Measurements from ENCODE around the gene TTC39A. TPM values are rescaled to one million over a fixed set of nuclear protein-coding genes. Genes with fewer than 3 reads are reported as not detected.

TTC39A gene
- total and polyA plus RNA-seq, 2 of the 13 experiments (the other 11 are each of a cell fraction or from before 2014, with no cell fraction given), result 0.33 to 1.5 TPM

DNA sequence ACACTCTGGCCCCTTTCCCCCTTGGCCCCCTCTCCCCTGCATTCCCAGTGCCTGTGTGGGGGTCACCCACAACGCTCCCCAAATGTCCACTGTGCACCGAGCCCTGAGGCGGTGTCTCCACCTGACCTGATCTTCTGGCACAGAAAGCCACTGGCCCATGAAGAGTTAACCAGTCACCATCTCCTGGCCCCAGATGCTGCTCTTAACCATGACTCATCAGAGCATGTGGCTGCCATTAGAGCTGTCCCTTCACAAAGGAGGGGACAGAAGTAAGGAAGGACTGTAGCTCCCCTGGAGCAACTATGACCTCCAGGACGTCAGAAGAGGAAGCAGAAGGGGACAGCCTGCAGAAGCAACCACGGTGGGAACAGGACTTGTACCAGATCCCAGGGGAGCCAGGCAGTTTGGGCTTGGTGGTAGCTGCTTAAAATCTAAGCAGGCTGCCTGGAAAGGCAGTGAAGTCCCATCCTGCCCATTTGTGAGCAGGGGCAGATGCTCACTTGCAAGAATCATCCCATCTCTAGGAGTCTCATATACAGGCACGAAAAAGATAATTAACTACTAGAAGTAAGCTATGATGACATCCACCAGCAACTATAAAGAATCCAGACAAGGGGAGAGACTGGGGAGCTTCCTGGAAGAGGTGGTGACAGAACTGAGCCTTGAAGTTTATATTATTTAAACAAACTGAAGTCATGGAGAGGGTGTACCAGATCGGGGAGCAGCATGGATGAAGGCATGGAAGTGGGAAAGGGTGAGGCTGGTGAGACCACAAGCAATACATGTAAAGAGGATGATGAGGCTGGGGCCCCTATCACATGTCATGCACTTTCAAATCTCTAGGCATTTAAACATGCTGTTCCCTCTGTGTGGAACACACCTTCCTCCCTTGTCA is 1.1 kb upstream of the TTC39A start (continued):
- TF ChIP-seq, protein P1, sequence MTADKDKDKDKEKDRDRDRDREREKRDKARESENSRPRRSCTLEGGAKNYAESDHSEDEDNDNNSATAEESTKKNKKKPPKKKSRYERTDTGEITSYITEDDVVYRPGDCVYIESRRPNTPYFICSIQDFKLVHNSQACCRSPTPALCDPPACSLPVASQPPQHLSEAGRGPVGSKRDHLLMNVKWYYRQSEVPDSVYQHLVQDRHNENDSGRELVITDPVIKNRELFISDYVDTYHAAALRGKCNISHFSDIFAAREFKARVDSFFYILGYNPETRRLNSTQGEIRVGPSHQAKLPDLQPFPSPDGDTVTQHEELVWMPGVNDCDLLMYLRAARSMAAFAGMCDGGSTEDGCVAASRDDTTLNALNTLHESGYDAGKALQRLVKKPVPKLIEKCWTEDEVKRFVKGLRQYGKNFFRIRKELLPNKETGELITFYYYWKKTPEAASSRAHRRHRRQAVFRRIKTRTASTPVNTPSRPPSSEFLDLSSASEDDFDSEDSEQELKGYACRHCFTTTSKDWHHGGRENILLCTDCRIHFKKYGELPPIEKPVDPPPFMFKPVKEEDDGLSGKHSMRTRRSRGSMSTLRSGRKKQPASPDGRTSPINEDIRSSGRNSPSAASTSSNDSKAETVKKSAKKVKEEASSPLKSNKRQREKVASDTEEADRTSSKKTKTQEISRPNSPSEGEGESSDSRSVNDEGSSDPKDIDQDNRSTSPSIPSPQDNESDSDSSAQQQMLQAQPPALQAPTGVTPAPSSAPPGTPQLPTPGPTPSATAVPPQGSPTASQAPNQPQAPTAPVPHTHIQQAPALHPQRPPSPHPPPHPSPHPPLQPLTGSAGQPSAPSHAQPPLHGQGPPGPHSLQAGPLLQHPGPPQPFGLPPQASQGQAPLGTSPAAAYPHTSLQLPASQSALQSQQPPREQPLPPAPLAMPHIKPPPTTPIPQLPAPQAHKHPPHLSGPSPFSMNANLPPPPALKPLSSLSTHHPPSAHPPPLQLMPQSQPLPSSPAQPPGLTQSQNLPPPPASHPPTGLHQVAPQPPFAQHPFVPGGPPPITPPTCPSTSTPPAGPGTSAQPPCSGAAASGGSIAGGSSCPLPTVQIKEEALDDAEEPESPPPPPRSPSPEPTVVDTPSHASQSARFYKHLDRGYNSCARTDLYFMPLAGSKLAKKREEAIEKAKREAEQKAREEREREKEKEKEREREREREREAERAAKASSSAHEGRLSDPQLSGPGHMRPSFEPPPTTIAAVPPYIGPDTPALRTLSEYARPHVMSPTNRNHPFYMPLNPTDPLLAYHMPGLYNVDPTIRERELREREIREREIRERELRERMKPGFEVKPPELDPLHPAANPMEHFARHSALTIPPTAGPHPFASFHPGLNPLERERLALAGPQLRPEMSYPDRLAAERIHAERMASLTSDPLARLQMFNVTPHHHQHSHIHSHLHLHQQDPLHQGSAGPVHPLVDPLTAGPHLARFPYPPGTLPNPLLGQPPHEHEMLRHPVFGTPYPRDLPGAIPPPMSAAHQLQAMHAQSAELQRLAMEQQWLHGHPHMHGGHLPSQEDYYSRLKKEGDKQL (CRISPR knock-in tag; IDR thresholded peaks at IDR 0.05; ENCODE audit: low read depth), result no peak
- TF ChIP-seq, protein P2, sequence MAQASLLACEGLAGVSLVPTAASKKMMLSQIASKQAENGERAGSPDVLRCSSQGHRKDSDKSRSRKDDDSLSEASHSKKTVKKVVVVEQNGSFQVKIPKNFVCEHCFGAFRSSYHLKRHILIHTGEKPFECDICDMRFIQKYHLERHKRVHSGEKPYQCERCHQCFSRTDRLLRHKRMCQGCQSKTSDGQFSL (CRISPR knock-in tag; IDR thresholded peaks at IDR 0.05), result no peak
- TF ChIP-seq ZNF205 (CRISPR knock-in tag; IDR thresholded peaks at IDR 0.05), result 0 out of 2 replicates have a peak, but pooled peaks have one; percentile 33
- TF ChIP-seq, protein P3, sequence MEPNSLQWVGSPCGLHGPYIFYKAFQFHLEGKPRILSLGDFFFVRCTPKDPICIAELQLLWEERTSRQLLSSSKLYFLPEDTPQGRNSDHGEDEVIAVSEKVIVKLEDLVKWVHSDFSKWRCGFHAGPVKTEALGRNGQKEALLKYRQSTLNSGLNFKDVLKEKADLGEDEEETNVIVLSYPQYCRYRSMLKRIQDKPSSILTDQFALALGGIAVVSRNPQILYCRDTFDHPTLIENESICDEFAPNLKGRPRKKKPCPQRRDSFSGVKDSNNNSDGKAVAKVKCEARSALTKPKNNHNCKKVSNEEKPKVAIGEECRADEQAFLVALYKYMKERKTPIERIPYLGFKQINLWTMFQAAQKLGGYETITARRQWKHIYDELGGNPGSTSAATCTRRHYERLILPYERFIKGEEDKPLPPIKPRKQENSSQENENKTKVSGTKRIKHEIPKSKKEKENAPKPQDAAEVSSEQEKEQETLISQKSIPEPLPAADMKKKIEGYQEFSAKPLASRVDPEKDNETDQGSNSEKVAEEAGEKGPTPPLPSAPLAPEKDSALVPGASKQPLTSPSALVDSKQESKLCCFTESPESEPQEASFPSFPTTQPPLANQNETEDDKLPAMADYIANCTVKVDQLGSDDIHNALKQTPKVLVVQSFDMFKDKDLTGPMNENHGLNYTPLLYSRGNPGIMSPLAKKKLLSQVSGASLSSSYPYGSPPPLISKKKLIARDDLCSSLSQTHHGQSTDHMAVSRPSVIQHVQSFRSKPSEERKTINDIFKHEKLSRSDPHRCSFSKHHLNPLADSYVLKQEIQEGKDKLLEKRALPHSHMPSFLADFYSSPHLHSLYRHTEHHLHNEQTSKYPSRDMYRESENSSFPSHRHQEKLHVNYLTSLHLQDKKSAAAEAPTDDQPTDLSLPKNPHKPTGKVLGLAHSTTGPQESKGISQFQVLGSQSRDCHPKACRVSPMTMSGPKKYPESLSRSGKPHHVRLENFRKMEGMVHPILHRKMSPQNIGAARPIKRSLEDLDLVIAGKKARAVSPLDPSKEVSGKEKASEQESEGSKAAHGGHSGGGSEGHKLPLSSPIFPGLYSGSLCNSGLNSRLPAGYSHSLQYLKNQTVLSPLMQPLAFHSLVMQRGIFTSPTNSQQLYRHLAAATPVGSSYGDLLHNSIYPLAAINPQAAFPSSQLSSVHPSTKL (CRISPR knock-in tag; IDR thresholded peaks at IDR 0.05), result 0 out of 2 replicates have a peak, but pooled peaks have one; percentile 13
- TF ChIP-seq, protein P4, sequence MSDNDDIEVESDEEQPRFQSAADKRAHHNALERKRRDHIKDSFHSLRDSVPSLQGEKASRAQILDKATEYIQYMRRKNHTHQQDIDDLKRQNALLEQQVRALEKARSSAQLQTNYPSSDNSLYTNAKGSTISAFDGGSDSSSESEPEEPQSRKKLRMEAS (IDR thresholded peaks at IDR 0.05), result peak; percentile 54; the same call in 1 of the 2 replicates
- TF ChIP-seq CHCHD3 (CRISPR knock-in tag; IDR thresholded peaks at IDR 0.05), result no peak
- TF ChIP-seq, protein P5, sequence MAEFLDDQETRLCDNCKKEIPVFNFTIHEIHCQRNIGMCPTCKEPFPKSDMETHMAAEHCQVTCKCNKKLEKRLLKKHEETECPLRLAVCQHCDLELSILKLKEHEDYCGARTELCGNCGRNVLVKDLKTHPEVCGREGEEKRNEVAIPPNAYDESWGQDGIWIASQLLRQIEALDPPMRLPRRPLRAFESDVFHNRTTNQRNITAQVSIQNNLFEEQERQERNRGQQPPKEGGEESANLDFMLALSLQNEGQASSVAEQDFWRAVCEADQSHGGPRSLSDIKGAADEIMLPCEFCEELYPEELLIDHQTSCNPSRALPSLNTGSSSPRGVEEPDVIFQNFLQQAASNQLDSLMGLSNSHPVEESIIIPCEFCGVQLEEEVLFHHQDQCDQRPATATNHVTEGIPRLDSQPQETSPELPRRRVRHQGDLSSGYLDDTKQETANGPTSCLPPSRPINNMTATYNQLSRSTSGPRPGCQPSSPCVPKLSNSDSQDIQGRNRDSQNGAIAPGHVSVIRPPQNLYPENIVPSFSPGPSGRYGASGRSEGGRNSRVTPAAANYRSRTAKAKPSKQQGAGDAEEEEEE (CRISPR knock-in tag; IDR thresholded peaks at IDR 0.05; ENCODE audit: borderline replicate concordance), result no peak
- TF ChIP-seq WIZ (CRISPR knock-in tag; IDR thresholded peaks at IDR 0.05), result no peak
- TF ChIP-seq ETV6 (CRISPR knock-in tag; conservative IDR thresholded peaks at IDR 0.05), result no peak
- 0 out of 2 replicates have a peak, but pooled peaks have one; percentile 18 for TF ChIP-seq SOX5 (CRISPR knock-in tag; IDR thresholded peaks at IDR 0.05; ENCODE audit: borderline replicate concordance)
- TF ChIP-seq MYC (CRISPR knock-in tag; IDR thresholded peaks at IDR 0.05; ENCODE audit: borderline replicate concordance), result peak; percentile 59; the same call in 1 of the 2 replicates
- TF ChIP-seq ZBTB20 (CRISPR knock-in tag; IDR thresholded peaks at IDR 0.05; ENCODE audit: borderline replicate concordance, low read depth), result no peak
- no peak for TF ChIP-seq ISX (CRISPR knock-in tag; conservative IDR thresholded peaks at IDR 0.05)
- TF ChIP-seq CBX1 (IDR thresholded peaks at IDR 0.05; ENCODE audit: low read depth), result no peak
- TF ChIP-seq, protein P6, sequence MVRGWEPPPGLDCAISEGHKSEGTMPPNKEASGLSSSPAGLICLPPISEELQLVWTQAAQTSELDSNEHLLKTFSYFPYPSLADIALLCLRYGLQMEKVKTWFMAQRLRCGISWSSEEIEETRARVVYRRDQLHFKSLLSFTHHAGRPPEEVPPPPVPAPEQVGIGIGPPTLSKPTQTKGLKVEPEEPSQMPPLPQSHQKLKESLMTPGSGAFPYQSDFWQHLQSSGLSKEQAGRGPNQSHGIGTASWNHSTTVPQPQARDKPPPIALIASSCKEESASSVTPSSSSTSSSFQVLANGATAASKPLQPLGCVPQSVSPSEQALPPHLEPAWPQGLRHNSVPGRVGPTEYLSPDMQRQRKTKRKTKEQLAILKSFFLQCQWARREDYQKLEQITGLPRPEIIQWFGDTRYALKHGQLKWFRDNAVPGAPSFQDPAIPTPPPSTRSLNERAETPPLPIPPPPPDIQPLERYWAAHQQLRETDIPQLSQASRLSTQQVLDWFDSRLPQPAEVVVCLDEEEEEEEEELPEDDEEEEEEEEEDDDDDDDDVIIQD (CRISPR knock-in tag; IDR thresholded peaks at IDR 0.05; ENCODE audit: low read depth), result 0 out of 2 replicates have a peak, but pooled peaks have one; percentile 65
